ENCODE data around the gene PAQR8. TPM values are rescaled to one million over a fixed set of nuclear protein-coding genes. Genes with fewer than 3 reads are reported as not detected.

PAQR8 gene
- total RNA-seq, 1 donor from 2014 or later, result 1.5 TPM

GRCh38 chr6:52375780-52376556 is 14.0 kb downstream of the PAQR8 start:
- TF ChIP-seq EZH2 (IDR thresholded peaks at IDR 0.05; ENCODE audit: insufficient read depth, low read length) (no peak), CTCF (IDR thresholded peaks at IDR 0.05; ENCODE audit: insufficient read depth, low read depth, low read length) (no peak)
- no peaks in the 10 kb centered on the region for H3K27me3 Mint-ChIP-seq (ENCODE audit: low read depth, unreplicated experiment)
- H3K9me3 ChIP-seq (ENCODE audit: insufficient read depth, low read depth, low read length), result no peaks in the 10 kb centered on the region
- no peak overlapping the region for H2AFZ ChIP-seq (ENCODE audit: low read depth, low read length)
- H3K4me1 ChIP-seq (ENCODE audit: insufficient read depth, low read length), result no peaks in the 10 kb centered on the region
- peaks cover 9% of the 10 kb centered on the region for H4K20me1 ChIP-seq (ENCODE audit: insufficient read depth, low read length)
- no peaks in the 10 kb centered on the region for H3K27me3 ChIP-seq (ENCODE audit: insufficient read depth, low read length)
- no peak overlapping the region for H3K27ac Mint-ChIP-seq (ENCODE audit: unreplicated experiment)
- H3K27ac ChIP-seq (ENCODE audit: low read depth, low read length), result no peak overlapping the region
- H3K36me3 ChIP-seq (ENCODE audit: insufficient read depth, low read length), result no peaks in the 10 kb centered on the region
- no peak for FAIRE-seq
- H3K36me3 Mint-ChIP-seq (ENCODE audit: low read depth, unreplicated experiment), result peaks cover 3% of the 10 kb centered on the region
- no peak overlapping the region for H3K9ac ChIP-seq (ENCODE audit: low read length)
- no peak for DNase-seq (ENCODE audit: low read depth)
- no peak overlapping the region for H3K4me2 ChIP-seq (ENCODE audit: low read length)
- peaks cover 3% of the 10 kb centered on the region for H3K4me1 Mint-ChIP-seq (ENCODE audit: low read depth, unreplicated experiment)
- peaks cover 5% of the 10 kb centered on the region for H3K9me3 Mint-ChIP-seq (ENCODE audit: unreplicated experiment)
- H3K4me3 Mint-ChIP-seq (ENCODE audit: unreplicated experiment), result no peak overlapping the region
- H3K79me2 ChIP-seq (ENCODE audit: insufficient read depth, low read length), result no peaks in the 10 kb centered on the region
- H3K4me3 ChIP-seq (ENCODE audit: insufficient read depth, low read depth, low read length), result no peak overlapping the region

- no peak for TF ChIP-seq EZH2 (IDR thresholded peaks at IDR 0.05; ENCODE audit: insufficient read depth, low read length)
- no peak for TF ChIP-seq CTCF (IDR thresholded peaks at IDR 0.05; ENCODE audit: insufficient read depth, low read depth, low read length)
These were observed 14.8 kb downstream of the PAQR8 start for GRCh38 chr6:52376763-52377162.

More at GRCh38 chr6:52376763-52377162, 14.8 kb downstream of the PAQR8 start:
- Histone ChIP-seq H3K4me1 (ENCODE audit: insufficient read depth, low read length) (no peaks in the 10 kb centered on the region), H2AFZ (ENCODE audit: low read depth, low read length) (no peak overlapping the region), H3K9ac (ENCODE audit: low read length) (no peak overlapping the region), H3K4me3 (ENCODE audit: insufficient read depth, low read depth, low read length) (no peak overlapping the region), H3K27ac (ENCODE audit: low read depth, low read length) (no peak overlapping the region), H3K36me3 (ENCODE audit: insufficient read depth, low read length) (no peaks in the 10 kb centered on the region), H4K20me1 (ENCODE audit: insufficient read depth, low read length) (peaks cover 6% of the 10 kb centered on the region), H3K9me3 (ENCODE audit: insufficient read depth, low read depth, low read length) (no peaks in the 10 kb centered on the region), H3K79me2 (ENCODE audit: insufficient read depth, low read length) (no peaks in the 10 kb centered on the region), H3K4me2 (ENCODE audit: low read length) (no peak overlapping the region), H3K27me3 (ENCODE audit: insufficient read depth, low read length) (no peaks in the 10 kb centered on the region)
- peaks cover 3% of the 10 kb centered on the region for H3K36me3 Mint-ChIP-seq (ENCODE audit: low read depth, unreplicated experiment)
- H3K9me3 Mint-ChIP-seq (ENCODE audit: unreplicated experiment), result peaks cover 5% of the 10 kb centered on the region
- DNase-seq (ENCODE audit: low read depth), result no peak
- no peak overlapping the region for H3K27ac Mint-ChIP-seq (ENCODE audit: unreplicated experiment)
- H3K4me3 Mint-ChIP-seq (ENCODE audit: unreplicated experiment), result no peak overlapping the region
- H3K4me1 Mint-ChIP-seq (ENCODE audit: low read depth, unreplicated experiment), result peaks cover 3% of the 10 kb centered on the region
- no peaks in the 10 kb centered on the region for H3K27me3 Mint-ChIP-seq (ENCODE audit: low read depth, unreplicated experiment)
- FAIRE-seq, result no peak
